ACC112 (cell line): Measurements from ENCODE around the gene ZFP69B.

Experiments used
- H2AFZ ChIP-seq: fragments of 200-600 bp; sonication (generic); one replicate; pipeline ENCODE4 v1.6.0; 2017; ENCODE audit warnings: antibody characterized with exemption, low read length; ENCODE audit not compliant: unreplicated experiment
- H3K27ac ChIP-seq: fragments of 200-600 bp; sonication (generic); 2 replicates; pipeline ENCODE4 v1.5.1; 2014; ENCODE audit warnings: low read depth, mild to moderate bottlenecking, antibody characterized with exemption, low read length, moderate library complexity
- H3K27me3 ChIP-seq: fragments of 200-600 bp; sonication (generic); 2 replicates; pipeline ENCODE4 v1.6.1; 2014; ENCODE audit warnings: mild to moderate bottlenecking, antibody characterized with exemption, low read length, moderate library complexity, mixed read lengths; ENCODE audit not compliant: insufficient read depth
- H3K36me3 ChIP-seq: fragments of 200-600 bp; sonication (generic); 2 replicates; pipeline ENCODE4 v1.6.1; 2016; ENCODE audit warnings: mild to moderate bottlenecking, antibody characterized with exemption, low read length, moderate library complexity, mixed read lengths; ENCODE audit not compliant: insufficient read depth
- H3K4me1 ChIP-seq: fragments of 200-600 bp; sonication (generic); one replicate; pipeline ENCODE4 v1.6.1; 2016; ENCODE audit warnings: low read length, mixed read lengths; ENCODE audit not compliant: insufficient read depth, unreplicated experiment, control insufficient read depth
- H3K4me3 ChIP-seq: fragments of 200-600 bp; sonication (generic); 2 replicates; pipeline ENCODE4 v1.5.1; 2014; ENCODE audit warnings: mild to moderate bottlenecking, low read depth, low read length
- H3K79me2 ChIP-seq: fragments of 200-600 bp; sonication (generic); one replicate; pipeline ENCODE4 v1.6.0; 2016; ENCODE audit warnings: low read length; ENCODE audit not compliant: control insufficient read depth, unreplicated experiment, insufficient read depth

Gene ZFP69B

DNA sequence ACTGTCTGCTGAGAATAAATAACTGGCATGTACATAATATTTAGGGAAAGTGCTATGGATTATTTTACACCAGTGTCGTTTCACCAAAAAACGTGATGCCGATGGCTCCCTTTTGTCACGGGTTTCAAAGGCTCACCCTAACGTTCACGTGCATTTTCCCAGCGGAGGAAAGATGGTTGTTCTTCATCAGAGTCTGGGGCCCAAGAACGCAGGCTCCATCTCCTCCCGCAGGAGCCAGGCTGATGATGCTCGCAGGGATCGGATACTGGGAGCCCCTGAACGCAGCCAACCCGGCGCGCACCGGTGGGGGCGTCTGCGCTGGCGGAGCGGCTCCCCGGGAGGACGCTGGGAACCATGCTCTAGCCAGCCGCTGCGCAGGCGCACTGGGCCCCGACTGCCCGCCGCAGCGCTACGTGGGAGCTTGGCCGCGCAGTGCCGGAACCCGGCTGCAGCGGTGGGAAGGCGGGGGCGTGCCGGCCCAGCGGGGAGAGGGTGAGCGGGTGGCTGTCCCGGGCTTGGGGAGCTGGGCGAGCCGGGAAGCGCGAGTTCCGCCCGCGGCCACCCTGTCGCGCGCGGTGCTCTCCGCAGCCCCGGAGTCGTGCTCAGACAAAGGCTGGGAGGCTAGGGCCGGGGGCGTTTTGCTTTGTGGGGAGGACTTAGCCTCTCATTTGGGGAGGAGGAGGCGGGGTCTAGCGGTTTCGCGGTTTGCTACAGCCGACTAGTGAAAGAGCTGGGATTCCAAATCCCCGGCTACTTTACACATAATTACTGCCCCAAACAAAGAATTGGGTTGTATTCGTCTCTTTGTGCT, at the start of gene ZFP69B:
TSS of gene ZFP69B (plus strand) at position 793 of the 811 bp plus-strand sequence. CDS start 486 bp downstream, outside the sequence.
- H3K4me3 ChIP-seq = peak within 1 kb of the TSS; percentile 78
- H2AFZ ChIP-seq = peak within 1 kb of the TSS; percentile 62
- H3K27ac ChIP-seq = peak within 1 kb of the TSS; percentile 69
- peaks cover 19% of the 10 kb centered on the region for H3K36me3 ChIP-seq
- H3K79me2 ChIP-seq = peaks cover 5% of the 10 kb centered on the region
- peaks cover 12% of the 10 kb centered on the region for H3K4me1 ChIP-seq
- no peaks in the 10 kb centered on the region for H3K27me3 ChIP-seq

DNA sequence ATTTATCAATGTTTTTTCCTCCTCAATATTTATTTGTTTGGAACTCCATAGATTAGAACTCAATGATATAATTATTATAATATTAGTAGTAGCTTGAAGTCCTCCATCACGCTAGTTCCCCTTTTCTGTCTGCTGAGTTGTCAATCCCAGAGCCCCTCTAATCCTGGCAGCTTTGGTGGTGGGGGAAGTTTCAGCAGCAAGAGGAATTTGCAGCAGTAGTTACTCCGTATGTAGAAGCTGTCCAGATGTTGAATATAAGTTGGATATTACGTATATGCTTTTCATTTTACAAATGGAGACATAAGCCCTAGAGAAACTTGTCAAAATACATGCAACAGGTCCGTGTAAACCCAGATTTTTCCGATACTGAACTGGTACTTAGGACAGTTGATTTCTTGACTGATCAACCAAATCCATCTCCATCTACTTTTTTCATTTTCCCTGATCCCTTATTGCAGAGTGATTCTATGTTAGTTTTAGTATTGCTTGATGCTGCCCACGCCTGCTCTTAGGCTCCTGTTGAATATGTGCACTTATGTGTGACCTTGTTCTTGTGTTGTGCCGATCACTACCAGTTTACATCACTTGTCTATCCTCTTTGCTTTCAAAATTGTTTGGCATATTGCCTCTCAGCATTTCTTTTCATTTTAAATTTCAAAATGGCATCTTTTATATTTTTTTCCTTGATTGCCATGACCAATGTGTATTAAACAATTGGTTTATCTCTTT, 48.6 kb upstream of the ZFP69B start:
- no peak overlapping the region for H2AFZ ChIP-seq

DNA sequence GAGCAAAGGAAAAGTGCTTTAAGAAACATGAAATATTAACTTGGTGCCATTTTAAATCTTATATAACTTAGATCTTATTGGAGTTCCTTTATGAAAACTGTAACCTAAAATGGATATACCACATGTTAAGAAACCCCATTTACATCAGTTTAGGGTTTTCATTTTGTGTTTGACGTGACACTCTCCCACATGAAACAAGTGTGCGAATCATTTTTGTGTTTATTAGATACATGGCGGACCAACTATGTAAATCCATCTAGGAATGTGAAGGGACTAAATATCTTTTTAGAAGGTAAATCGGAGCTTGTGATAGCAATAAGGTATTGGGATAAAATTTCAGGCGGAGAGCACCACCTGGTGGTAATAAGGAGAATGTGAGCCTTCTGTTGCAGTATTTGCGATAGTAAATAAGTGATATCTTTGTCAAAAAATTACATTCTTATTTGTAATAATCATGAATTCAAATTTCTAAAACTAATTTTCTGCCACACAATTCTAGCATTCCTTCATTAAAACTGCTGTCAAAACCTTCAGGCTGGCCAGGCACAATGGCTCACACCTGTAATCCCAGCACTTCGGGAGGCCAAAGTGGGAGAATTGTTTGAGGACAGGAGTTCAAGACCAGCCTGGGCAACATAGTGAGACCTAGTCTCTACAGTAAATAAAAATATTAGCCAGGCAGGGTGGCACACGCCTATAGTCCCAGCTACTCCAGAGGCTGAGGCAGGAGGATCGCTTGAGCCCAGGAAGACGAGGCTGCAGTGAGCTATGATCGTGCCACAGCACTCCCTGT, 45.4 kb upstream of the ZFP69B start:
- H3K27ac ChIP-seq = no peak overlapping the region
- H3K4me1 ChIP-seq = no peaks in the 10 kb centered on the region
- no peaks in the 10 kb centered on the region for H3K27me3 ChIP-seq
- peak overlapping the region; percentile 3 for H2AFZ ChIP-seq
- H3K36me3 ChIP-seq = 0 out of 2 replicates have a peak, but pooled peaks cover 7% of the 10 kb centered on the region
- H3K4me3 ChIP-seq = no peak overlapping the region
- peaks cover 36% of the 10 kb centered on the region for H3K79me2 ChIP-seq

More for the DNA sequence above, 48.6 kb upstream of the ZFP69B start:
- Histone ChIP-seq H3K79me2 (peaks cover 52% of the 10 kb centered on the region), H3K27ac (no peak overlapping the region), H3K36me3 (no peaks in the 10 kb centered on the region), H3K4me3 (no peak overlapping the region), H3K27me3 (no peaks in the 10 kb centered on the region), H3K4me1 (no peaks in the 10 kb centered on the region)

DNA sequence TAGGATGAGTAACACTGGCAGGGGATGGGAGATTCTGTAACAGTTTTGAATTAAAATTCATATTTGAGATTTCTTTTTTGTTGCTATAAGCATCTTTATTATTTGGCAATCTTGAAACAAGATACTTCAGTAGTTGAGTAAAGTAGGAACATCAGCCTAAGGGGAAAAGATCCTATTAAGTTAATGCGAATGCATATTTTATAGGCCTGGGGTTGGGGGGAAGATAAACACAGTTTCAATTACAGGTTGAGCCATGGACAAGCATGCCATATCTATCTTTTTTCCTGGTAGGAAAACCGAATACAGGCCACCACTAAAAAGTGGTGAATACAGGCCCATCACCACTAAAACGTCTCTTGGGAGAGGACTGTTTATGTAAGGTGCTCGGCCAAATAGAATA, 44.5 kb upstream of the ZFP69B start:
- H3K4me1 ChIP-seq = no peaks in the 10 kb centered on the region
- no peaks in the 10 kb centered on the region for H3K27me3 ChIP-seq
- H3K36me3 ChIP-seq = 0 out of 2 replicates have a peak, but pooled peaks cover 7% of the 10 kb centered on the region
- H3K79me2 ChIP-seq = peaks cover 27% of the 10 kb centered on the region
- H3K4me3 ChIP-seq = no peak overlapping the region
- no peak overlapping the region for H2AFZ ChIP-seq
- no peak overlapping the region for H3K27ac ChIP-seq

DNA sequence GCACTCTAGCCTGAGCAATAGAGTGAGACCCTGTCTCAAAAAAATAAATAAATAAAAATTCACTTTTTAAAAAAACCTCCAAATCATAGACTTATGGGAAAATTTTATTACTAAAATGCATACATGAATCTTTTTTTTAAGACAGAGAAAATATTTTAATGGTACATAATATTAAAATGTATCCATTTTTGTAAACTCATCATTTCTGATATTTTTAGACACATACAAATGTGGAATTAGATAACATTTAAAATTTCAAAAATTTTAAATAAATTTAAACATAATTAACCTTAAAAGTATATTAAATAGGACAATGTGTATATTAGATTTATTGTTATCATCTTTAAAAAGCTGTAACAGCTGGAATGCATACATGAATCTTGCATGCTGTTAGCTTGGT, 42.8 kb upstream of the ZFP69B start:
- H3K36me3 ChIP-seq = 0 out of 2 replicates have a peak, but pooled peaks cover 7% of the 10 kb centered on the region
- H3K4me3 ChIP-seq = no peak overlapping the region
- H3K79me2 ChIP-seq = peaks cover 17% of the 10 kb centered on the region
- H3K27me3 ChIP-seq = no peaks in the 10 kb centered on the region
- H3K27ac ChIP-seq = no peak overlapping the region
- H3K4me1 ChIP-seq = no peaks in the 10 kb centered on the region
- no peak overlapping the region for H2AFZ ChIP-seq

DNA sequence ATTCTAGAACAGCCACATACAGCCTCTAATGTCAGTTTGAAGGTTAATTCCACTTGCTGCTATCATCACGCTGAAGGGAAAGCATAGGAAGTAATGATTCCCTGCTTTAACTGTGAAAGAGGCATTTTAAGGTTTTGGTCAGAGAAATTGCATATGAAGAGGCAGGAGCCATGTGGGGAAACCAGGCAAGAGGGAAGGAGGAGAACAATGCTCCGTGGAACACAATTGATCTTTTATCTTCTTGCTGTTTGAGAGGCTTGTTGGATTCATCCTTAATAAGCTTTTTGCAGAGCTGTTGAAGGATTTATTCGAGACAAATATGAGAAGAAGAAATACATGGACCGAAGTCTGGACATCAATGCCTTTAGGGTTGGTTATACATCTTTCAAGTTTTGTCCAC, 40.8 kb upstream of the ZFP69B start:
- no peak overlapping the region for H3K4me3 ChIP-seq
- no peak overlapping the region for H2AFZ ChIP-seq
- no peak overlapping the region for H3K27ac ChIP-seq
- H3K36me3 ChIP-seq = peaks cover 7% of the 10 kb centered on the region; the same call in 1 of the 2 replicates
- H3K4me1 ChIP-seq = no peaks in the 10 kb centered on the region
- no peaks in the 10 kb centered on the region for H3K27me3 ChIP-seq
- H3K79me2 ChIP-seq = peaks cover 9% of the 10 kb centered on the region

DNA sequence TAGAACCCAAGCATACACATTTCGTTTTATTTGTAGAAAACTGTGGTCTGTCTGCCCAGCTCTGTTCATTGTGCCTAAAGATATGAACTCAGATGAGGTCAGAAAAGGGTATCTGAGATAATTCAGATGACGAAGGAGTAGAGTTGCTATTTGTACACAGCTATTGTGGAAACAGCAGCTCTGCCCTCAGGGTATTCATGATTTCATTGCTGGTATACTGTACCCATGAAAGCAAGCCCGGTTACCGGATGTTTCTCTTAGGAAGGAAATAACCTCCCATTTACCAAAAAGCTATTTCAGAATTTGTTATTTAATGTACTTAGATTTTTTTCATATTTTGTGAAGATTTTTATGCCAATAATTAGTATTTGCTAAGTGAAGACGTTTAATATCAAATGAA, 39.0 kb upstream of the ZFP69B start:
- Histone ChIP-seq H3K36me3 (peaks cover 8% of the 10 kb centered on the region), H3K4me1 (no peaks in the 10 kb centered on the region), H2AFZ (no peak overlapping the region)

DNA sequence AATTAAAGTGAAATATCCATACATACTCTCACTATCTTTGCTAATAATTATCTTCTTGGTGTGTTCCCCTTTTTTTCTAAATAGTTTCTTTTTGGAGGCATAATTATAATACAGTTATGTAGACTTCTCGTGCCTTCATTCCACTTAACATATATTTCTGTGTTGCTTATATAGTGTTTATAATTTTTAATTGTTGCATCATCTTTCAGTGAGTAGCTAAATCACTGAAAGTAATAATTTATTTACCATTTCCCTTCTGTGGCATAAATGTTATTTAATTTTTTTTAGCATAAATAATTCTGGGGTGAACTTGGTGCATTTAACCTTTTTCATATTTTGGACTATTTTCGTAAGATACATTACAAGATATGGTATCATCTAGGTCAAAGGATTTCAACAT, 38.4 kb upstream of the ZFP69B start:
- Histone ChIP-seq H3K4me3 (no peak overlapping the region), H3K36me3 (peaks cover 14% of the 10 kb centered on the region), H3K27ac (no peak overlapping the region), H3K79me2 (peaks cover 5% of the 10 kb centered on the region), H3K27me3 (no peaks in the 10 kb centered on the region), H3K4me1 (no peaks in the 10 kb centered on the region), H2AFZ (no peak overlapping the region)

More for the DNA sequence above, 39.0 kb upstream of the ZFP69B start:
- H3K27ac ChIP-seq = no peak overlapping the region
- H3K27me3 ChIP-seq = no peaks in the 10 kb centered on the region
- H3K79me2 ChIP-seq = peaks cover 8% of the 10 kb centered on the region
- H3K4me3 ChIP-seq = no peak overlapping the region

DNA sequence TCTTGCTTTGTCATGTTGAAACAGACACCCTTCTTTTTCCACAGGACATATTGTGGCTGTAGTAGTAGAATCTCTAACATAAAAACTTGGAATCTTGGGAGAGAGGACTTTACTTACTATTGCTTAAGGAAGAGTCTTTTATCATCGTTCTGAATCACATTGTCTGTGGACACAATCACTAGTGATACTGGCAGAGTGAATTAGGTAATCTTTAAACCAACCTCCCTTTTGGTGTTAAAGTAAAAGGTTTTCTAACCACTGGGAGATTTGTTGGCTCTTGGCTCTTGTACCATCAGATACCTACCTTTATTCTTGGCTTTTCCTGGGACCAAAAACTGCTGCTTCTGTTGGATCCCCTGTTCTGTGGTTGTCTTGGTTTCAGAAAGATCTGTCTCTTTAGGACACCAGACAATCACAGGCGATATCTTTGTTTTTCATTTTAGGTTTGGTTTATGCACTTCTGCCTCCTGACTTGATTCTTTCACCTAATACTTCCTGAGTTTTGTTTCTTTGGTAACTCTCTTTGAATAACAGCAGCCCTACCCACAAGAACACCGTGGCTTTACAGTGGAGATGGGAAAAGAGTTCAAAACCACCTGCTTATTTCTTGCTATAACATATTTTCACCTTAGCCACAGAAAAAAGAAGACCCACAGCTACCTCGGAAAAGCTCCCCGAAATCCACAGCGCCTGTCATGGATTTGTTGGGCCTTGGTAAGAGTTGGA, 36.6 kb upstream of the ZFP69B start:
- no peaks in the 10 kb centered on the region for H3K27me3 ChIP-seq
- H3K79me2 ChIP-seq = peaks cover under 1% of the 10 kb centered on the region
- H3K4me1 ChIP-seq = no peaks in the 10 kb centered on the region
- no peak overlapping the region for H2AFZ ChIP-seq
- no peak overlapping the region for H3K27ac ChIP-seq
- H3K36me3 ChIP-seq = peaks cover 24% of the 10 kb centered on the region
- H3K4me3 ChIP-seq = no peak overlapping the region

DNA sequence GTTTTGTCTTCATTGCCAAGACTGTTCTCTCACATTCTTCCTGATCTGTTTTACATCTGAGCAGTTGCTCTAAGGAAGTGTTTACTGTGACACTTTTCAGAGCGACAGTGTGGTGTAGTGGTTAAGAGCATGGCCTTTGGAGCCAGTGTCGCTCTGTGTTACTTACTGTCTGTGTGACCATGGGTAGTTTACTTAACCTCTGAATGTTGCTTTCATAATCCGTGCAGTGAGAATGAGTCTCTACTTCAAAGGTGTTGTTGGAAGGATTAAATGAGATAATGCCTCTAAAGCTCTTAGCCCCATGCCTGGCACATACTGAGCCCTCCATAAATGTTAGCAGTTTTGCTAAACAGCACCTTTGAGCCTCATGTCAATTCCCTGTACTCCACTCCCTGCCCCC, 35.9 kb upstream of the ZFP69B start:
- no peaks in the 10 kb centered on the region for H3K4me1 ChIP-seq
- no peak overlapping the region for H2AFZ ChIP-seq
- no peaks in the 10 kb centered on the region for H3K27me3 ChIP-seq
- peaks cover 19% of the 10 kb centered on the region for H3K36me3 ChIP-seq
- H3K79me2 ChIP-seq = no peaks in the 10 kb centered on the region
- no peak overlapping the region for H3K4me3 ChIP-seq
- H3K27ac ChIP-seq = no peak overlapping the region
